ENCODE data around the gene LONP1.
"Not testable (repeated sequence)": the region's sequence is repeated elsewhere in the genome, so short reads cannot be mapped to it uniquely, and the experiment has no call there.

LONP1 gene

DNA sequence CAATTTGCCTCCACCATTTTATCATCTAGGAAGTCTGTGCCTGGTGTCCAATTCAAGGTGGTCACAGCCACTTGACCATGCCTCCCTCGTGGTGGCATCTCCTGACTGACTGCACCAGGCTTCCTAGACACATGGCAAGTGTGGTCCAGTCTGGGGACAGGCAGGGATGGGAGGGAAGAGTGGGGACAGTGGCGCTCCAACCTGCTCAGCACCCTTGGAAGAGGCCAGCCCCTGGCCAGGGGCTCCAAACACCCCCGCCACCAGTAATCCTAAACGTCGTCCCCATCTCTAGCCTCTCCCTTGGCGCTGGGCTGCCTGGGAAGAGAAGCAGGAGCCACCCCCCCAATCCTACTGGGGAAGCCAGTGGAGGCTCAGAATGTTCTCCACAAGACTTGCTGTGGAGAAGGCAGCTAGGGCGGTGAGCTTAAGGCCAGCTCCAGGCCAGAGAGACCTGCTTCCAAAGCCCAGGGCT is 27.2 kb downstream of the LONP1 start:
- DNase-seq (ENCODE audit: low read depth), result no peak

DNA sequence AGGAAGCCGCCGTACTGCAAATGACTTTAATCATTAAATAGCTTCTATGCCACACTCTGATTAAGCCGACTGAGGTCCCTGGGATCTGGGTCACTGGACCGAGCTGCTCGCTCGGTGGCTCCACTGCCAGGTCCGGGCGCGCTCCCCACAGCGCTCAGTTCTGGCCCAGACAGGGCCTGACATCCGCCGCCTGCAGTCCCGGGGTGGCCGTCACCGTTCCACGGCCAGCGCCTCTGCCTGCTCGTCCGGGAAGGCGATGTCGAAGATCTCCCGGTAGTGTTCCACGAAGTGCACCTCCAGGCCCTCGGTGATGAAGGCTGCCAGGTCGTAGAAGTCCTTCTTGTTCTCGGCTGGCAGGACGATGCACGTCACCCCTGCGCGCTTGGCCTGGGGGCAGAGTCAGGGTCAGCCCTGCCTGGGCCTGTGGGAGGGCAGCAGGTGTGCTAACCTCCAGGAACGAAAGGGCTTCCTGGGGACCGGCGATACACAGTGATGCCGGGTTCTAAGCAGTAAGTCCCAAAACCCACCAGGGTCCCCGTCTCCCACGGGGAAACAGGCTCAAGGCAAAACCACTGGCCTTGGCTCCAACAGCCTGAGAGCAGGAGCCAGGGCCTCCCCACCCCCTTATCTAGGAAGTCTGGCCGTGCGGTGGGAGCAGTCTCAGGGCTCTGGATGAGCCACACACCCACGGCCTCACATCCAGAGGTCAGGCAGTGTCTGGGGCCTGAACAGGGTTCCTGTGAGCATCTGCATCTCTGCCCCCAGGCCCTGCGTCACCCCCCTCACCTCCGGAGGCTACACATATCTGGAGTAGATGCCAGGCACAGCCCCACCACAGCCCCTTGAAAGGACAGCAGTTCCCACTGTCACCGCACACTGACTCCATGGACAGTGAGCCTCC is 27.9 kb downstream of the LONP1 start:
- DNase-seq (ENCODE audit: low read depth), result no peak

DNA sequence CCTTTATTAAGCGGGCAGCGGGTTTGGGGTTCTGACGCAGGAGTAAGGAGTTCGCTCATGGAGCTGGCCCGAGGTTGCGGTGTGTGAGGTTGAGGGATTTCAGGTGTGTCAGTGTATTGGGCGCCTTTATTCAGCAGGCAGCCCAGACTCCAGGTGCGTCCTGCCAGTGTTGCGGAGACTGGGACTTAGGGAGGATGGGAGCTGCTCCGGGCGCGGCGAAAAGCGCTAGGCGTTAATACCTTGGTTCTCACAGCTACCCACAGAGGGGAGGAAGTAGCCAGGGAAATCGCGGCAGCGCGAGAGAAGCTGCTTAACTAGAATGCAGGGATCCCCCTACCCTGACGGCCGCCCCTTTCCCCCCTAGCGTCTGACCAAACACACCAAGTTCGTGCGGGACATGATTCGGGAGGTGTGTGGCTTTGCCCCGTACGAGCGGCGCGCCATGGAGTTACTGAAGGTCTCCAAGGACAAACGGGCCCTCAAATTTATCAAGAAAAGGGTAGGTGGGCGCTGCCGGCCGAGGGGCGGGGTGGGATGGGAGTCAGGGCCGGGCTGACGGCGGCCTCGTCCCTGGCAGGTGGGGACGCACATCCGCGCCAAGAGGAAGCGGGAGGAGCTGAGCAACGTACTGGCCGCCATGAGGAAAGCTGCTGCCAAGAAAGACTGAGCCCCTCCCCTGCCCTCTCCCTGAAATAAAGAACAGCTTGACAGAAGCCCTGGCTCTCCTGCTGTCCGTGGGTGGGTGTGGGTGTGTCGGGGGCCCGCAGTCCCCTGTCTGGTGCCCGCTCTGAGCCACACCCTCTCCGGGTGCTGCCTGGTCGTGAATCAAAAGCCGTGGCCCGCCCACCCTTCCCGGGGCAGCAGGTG is 28.8 kb downstream of the LONP1 start:
- no peak for DNase-seq (ENCODE audit: low read depth)

DNA sequence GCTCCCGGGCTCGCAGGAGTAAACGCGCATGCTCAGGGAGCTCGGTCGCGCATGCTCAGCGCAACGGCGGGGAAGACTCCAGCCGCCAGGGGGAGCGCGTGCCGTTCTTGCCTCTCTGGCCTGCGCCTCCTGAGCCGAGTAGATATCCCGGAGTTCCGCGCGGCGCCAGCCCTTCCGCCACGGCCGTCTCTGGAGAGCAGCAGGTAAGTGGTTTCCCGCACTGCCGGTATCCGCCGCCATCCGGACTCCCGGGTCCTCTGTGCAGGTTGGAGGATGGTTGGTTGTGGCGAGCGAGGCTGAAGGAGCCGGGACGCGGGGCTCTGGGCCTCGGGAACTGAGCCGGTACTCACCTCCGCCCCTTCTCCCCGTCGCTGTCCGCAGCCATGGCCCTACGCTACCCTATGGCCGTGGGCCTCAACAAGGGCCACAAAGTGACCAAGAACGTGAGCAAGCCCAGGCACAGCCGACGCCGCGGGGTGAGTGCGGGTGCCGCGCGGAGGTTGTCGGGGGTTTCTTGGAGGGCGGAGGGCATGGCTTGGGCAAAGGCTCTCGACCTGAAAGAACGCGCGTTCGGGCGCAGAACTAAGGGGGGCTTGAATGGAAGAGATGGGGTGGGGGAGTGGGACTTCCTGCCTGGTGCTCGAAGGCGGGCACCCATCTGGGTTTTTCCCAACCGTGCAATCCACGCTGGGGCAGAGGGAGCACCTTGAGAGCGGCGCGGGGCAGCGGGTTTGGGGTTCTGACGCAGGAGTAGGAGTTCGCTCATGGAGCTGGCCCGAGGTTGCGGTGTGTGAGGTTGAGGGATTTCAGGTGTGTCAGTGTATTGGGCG is 29.6 kb downstream of the LONP1 start, which contains the start of gene RPL36:
Gene RPL36 (plus strand): TSS at position 171 of the 830 bp plus-strand sequence. CDS start 213 bp downstream, at position 384.
- DNase-seq (ENCODE audit: low read depth), result peak; percentile 83

DNA sequence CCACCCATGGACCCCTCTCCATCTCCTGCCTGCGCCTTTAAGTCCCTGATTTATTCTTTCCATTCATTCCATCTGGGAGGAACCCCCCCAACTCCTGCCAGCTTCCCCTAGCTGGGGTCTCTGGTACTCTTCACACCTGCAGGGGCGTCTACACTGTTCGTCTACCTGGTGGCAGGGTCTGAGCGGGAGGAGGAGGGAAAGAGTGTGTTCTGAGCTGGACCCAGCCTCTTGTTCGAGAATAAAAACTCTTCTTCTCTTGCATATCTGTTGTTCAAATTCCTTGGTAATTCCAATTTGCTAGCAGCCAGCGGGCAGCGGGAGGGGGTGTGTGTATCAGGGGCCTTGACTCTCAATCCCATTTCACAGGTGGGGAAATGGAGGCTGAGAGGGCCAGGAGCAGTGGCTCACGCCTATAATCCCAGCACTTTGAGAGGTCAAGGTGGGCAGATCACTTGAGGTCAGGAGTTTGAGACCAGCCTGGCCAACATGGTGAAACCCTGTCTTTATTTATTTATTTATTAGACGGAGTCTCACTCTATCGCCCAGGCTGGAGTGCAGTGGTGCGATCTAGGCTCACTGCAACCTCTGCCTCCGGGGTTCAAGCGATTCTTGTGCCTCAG is 31.6 kb downstream of the LONP1 start:
- not testable (repeated sequence) for DNase-seq (ENCODE audit: low read depth)

DNA sequence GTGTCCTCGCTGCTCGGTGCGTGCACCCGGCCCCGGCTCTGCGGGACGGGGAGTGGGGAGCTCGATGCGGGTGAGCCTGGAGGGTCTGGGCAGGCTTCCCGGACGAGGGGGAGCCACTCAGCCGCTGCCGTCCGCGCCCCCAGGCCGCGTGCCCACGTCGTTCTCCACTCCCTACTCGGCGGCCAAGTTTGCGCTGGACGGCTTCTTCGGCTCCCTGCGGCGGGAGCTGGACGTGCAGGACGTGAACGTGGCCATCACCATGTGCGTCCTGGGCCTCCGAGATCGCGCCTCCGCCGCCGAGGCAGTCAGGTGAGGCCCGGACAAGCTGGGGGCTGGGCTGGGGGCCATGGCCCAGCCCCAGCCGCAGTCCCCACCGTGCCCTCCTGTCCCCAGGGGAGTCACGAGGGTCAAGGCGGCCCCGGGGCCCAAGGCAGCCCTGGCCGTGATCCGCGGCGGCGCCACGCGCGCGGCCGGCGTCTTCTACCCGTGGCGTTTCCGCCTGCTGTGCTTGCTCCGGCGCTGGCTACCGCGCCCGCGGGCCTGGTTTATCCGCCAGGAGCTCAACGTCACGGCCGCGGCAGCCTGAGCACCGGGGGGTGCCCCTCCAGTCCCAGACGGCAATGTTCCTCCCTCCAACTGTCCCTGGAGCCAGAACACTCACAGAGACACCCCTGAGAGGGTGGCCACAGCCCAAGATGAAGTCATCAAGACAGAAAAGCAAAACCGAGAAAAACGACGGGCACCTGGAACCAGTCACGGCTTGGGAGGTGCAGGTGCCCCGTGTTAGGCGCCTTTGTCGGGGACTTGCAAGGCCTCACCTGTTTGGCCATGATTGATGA is 32.4 kb downstream of the LONP1 start:
- DNase-seq (ENCODE audit: low read depth), result no peak

DNA sequence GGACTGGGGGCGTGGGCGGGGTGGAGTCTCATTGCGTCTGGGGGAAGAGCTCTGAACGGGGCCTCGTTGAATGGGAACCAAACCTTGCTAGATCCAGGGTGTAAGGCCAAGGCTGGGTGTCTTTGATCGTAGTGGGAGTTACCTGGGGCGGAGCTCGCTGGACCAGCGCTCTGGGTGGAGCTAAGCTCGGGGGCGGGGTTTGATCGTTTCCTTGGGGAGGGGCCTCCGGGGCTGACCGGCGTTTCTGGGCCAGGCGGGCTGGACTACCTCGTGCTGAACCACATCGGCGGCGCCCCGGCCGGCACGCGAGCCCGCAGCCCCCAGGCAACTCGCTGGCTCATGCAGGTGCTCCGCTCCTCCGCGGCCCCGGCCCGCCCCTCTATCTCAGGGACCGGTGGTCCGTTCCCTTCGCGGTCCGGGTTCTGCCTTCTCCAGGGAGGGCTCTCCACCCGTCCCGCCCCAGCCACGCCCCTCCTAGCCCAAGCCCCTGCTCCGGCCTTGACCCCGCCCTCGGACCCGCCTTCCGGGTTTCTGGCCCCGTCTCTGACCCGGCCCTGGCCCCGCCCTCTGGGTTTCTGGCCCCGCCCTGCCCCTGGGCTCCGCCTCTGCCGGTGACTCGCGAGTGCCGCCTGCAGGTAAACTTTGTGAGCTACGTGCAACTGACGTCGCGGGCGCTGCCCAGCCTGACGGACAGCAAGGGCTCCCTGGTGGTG is 33.1 kb downstream of the LONP1 start:
- DNase-seq (ENCODE audit: low read depth), result peak; percentile 61

DNA sequence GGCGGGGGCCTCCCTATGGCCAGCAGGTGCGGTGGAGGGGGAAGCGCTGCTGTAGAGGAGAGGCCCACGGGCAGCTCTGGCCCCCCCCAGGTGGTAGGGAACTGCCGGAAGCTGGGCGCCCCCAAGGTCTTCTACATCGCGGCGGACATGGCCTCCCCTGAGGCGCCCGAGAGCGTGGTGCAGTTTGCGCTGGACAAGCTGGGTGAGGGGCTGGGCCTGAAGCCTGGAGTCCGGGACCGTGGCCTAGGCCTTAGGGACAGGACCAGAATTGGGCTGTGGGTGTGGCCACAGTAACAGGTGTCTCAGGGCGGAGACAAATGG is 33.7 kb downstream of the LONP1 start:
- no peak for DNase-seq (ENCODE audit: low read depth)

DNA sequence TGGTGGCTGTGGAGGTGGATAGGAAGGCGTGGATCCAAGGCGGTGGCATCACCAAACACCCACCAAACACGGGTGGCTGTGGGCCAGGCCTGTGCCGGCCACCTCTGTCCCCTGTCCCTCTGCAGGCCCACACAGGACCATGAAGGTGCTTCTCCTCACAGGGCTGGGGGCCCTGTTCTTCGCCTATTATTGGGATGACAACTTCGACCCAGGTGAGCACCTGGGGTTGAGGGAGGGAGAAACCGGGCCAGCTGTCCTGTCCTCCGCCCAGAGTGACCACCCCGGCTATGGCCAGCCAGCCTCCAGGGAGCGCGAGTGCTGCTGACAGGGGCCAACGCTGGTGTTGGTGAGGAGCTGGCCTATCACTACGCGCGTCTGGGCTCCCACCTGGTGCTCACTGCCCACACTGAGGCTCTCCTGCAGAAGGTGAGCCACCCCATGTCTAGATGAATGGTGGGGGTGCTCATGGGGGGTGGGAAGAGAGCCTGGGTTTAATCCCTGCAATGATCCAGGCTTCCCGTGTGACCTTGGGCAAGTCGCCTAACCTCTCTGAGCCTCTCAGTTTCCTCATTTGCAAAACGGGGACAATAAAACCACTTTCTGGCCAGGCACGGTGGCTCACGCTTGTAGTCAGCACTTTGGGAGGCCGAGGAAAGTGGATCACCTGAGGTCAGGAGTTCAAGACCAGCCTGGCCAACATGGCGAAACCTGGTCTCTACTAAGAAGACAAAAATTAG is 35.1 kb downstream of the LONP1 start:
- DNase-seq (ENCODE audit: low read depth), result no peak

DNA sequence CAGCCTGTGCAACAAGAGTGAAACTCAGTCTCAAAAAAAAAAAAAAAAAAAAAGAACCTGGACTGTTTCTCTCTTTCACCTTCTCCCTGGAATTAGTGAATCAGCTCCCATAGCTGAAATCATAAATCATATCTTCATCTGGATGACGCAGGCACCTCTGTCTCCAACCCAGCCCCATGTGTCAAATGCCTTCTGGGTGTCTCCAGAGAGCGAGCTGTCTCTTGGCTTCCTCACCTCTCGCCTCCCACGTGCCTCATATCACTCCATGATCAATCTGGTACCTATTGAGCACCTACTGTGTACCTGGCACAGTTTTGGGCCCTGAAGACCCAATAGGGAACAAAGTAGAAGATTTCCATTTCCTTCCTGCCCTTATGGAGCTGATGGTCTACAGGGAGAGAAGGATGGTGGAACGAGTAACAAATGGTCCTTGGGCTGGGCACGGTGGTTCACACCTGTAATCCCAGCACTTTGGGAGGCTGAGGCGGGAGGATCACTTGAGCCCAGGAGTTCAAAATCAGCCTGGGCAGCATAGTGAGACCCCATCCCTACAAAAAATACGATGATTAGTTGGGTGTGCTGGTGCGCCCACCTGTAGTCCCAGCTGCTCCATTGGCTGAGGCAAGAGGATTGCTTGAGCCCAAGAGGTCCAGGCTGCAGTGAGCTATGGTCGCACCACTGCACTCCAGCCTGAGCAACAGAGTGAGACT is 36.6 kb downstream of the LONP1 start:
- DNase-seq (ENCODE audit: low read depth), result no peak

DNA sequence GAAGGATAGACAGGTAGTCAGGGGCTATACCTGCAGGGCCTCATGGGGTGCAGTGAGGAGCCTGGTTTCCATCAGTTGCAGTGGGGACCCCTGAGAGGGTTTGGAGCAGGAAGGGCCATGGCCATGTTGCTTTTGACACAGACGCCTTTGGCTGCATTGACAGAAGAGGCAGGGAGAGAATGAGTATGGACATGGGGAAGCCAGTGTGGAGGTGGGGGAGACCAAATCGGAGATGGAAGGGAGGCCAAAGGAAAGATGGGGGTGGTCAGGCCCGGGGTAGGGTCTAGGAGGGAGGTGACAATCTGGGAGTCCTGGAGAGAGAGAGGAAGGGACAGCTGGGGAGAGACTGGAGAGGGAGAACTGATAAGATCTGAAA is 37.9 kb downstream of the LONP1 start:
- no peak for DNase-seq (ENCODE audit: low read depth)

DNA sequence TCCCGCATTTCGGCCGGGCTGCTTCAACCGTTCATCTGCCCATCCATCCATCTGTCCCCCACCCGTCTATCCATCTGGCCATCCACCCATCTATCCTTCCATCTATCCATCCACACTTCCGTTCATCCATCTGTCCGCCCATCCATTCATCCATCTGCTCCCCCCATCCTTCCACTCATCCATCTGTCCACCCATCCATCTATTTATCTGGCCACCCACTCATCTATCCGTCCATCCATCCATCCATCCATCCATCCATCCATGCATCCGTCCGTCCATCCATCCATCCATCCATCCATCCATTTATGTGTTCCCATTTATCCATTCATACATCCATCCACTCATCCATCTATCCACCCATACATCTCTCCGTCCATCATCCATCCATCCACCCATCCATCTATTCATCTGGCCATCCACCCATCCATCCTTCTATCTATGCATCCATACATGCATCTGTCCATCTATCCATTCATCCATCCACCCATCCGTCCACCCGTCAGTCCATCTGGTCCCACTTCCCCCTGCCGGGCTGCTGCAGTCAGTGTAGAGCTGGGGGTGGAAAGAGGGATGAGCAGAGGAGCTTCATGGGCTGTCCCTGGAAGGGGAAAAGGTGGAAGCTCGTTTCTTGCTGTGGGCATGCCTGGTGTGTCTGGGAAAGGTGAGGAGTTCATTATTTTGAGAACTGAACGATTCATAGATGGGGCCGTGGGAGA is 38.4 kb downstream of the LONP1 start:
- no peak for DNase-seq (ENCODE audit: low read depth)

DNA sequence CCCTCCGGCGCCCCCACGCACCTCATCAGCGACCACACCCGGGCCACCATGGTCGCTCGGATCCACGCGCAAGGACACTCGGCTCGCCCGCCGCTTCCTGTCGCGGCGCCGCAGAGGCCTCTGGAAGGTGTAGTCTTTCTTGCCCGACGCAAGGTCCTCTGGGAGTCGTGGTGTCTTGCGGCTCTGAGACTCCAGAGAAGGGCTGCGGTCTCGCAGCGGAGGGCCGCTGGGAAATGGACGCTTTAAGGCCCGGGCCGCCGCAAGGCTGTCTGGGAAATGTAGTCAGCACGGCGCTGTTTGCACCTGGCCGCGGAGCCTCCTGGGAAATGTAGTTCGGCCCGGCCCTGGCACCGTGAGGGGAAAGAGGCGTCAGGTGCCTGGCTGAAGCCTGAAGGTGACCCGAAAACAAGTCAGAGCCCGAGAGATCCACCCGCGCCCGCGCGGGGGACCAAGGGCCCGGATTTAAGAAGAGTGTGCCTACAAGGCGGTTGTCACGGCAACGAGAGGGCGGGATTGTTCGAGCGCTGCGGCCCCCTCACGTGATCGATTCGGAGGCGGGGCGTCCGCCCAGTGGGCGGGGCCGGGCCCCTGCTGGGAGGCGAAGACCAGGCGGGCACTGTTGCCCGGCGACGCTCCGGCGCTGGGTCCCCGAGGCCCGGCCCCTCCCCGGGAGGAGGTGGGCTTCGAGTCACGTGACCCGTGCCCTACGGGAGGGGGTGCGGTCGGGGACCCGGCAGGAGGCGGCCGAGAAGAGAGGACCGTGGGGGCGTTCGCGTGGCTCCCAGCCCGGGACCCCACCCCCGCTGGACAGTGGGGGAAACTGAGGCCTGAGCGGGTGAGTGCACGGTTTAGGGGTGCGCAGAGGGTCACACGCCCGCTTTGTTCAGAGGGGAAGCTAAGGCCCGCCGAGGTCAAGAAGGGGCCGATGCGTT is 39.2 kb downstream of the LONP1 start, which contains the start of the genes HSD11B1L and MICOS13:
Gene HSD11B1L (plus strand): TSS at position 591 of the 932 bp plus-strand sequence. CDS start 3,806 bp downstream, outside the sequence.
Gene MICOS13 (minus strand): TSS at position 80 of the 932 bp plus-strand sequence. CDS start 30 bp downstream, at position 50.
- DNase-seq (ENCODE audit: low read depth), result peak; percentile 93

DNA sequence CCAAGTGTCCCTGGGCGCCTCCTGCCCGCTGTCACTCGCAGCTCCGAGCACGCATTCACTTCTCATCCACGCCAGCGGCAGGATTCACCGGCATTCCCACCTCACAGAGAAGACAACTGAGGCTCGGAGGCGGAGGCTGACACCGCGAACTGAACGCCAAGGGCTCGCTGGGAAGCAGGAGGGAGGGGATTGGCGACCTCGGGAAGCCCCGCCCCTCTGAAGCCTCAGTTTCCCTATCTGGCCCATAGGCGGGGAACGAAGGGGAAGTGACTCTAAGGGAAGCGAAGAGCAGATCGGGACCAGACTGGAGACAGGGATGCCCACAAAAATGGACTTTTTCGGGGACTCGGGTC is 39.9 kb downstream of the LONP1 start:
- no peak for DNase-seq (ENCODE audit: low read depth)

DNA sequence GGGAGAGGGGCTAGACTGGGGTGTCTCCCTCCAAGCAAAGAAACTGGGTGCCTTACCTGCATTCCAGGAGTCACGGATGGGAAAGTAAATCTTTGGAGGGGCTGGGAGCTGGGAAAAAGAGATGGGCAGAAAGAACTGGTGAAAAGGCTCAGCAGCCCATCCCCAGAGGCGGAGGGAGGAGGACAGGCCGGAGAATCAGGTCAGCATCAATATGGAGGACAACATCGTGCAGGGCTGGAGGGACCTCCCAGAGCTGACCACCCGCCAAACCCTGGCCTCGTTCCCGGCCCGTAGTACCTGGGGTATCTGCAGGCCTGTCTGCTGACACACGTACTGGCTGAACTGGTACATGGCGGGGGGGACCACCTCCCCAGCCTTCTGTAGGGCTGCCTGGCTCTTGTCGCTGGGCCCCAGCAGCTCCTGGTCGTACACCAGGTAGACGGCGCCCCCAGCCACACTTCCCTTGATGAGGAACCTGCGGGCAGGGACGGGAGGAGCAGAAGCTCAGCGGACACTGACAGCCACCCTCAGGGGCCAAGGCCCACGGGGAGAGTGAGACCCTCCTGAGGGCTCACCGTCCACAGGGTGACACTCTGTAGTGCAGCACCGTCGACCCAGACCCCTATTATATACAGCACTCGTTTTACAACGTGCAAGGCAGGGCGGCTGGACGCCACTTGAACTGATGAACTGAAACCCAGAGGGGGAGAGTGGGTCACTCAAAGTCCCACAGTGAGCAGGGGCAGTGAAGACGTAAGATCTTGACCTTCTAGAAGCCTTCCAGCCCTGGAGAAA is 40.5 kb downstream of the LONP1 start:
- no peak for DNase-seq (ENCODE audit: low read depth)

All from HS-27A (cell line).